MM.1S (cell line): ENCODE results near the gene GYPC.

Source experiments
- DNase-seq: peaks from one replicate; pipeline ENCODE4 v3.0.0-alpha.2; 2015
- H2AFZ ChIP-seq: fragments of 300-600 bp; sonication (generic); 2 replicates; pipeline ENCODE4 v1.6.0; 2016; ENCODE audit warnings: antibody characterized with exemption, low read length
- H3F3A ChIP-seq: fragments of 300-600 bp; sonication (generic); 2 replicates; pipeline ENCODE4 v1.6.1; 2016; ENCODE audit warnings: mild to moderate bottlenecking, antibody characterized with exemption, low read length, moderate library complexity, mixed read lengths; ENCODE audit not compliant: insufficient read depth
- H3K27ac ChIP-seq: fragments of 300-600 bp; sonication (generic); 2 replicates; pipeline ENCODE4 v1.5.1; 2016; ENCODE audit warnings: mild to moderate bottlenecking, low read length
- H3K27me3 ChIP-seq: fragments of 300-600 bp; sonication (generic); replicated peaks from 2 replicates; pipeline ENCODE4 v1.6.0; 2016; ENCODE audit warnings: low read length; ENCODE audit not compliant: insufficient read depth
- H3K36me3 ChIP-seq: fragments of 300-600 bp; sonication (generic); replicated peaks from 2 replicates; pipeline ENCODE4 v1.6.1; 2016; ENCODE audit warnings: mild to moderate bottlenecking, low read length, mixed read lengths; ENCODE audit not compliant: insufficient read depth
- H3K4me1 ChIP-seq: fragments of 300-600 bp; sonication (generic); 2 replicates; pipeline ENCODE4 v1.6.1; 2016; ENCODE audit warnings: low read length, mixed read lengths
- H3K4me2 ChIP-seq: fragments of 300-600 bp; sonication (generic); 2 replicates; pipeline ENCODE4 v1.6.0; 2016; ENCODE audit warnings: low read depth, low read length
- H3K4me3 ChIP-seq: fragments of 300-600 bp; sonication (generic); 2 replicates; pipeline ENCODE4 v1.5.1; 2016; ENCODE audit warnings: low read length, mixed read lengths
- H3K79me2 ChIP-seq: fragments of 300-600 bp; sonication (generic); 2 replicates; pipeline ENCODE4 v1.6.1; 2016; ENCODE audit warnings: mixed run types, low read length, mixed read lengths
- H3K9ac ChIP-seq: fragments of 300-600 bp; sonication (generic); 2 replicates; pipeline ENCODE4 v1.6.1; 2016; ENCODE audit warnings: low read length, mixed read lengths
- H3K9me2 ChIP-seq: fragments of 300-600 bp; sonication (generic); replicated peaks from 2 replicates; pipeline ENCODE4 v1.6.1; 2016; ENCODE audit warnings: mild to moderate bottlenecking, low read length, mixed read lengths; ENCODE audit not compliant: insufficient read depth
- H3K9me3 ChIP-seq: fragments of 300-600 bp; sonication (generic); replicated peaks from 2 replicates; pipeline ENCODE4 v1.6.1; 2016; ENCODE audit warnings: mild to moderate bottlenecking, low read length, mixed read lengths; ENCODE audit not compliant: insufficient read depth
- H4K20me1 ChIP-seq: fragments of 300-600 bp; sonication (generic); 2 replicates; pipeline ENCODE4 v1.6.1; 2016; ENCODE audit warnings: mild to moderate bottlenecking, low read length, moderate library complexity, mixed read lengths; ENCODE audit not compliant: insufficient read depth
- CTCF ChIP-seq: fragments of 300-600 bp; sonication (generic); IDR thresholded peaks from 2 replicates; pipeline ENCODE4 v1.5.1; 2016; ENCODE audit warnings: antibody characterized with exemption, low read length, mixed read lengths
- EZH2 ChIP-seq: fragments of 300-600 bp; sonication (generic); optimal IDR thresholded peaks from 2 replicates; pipeline ENCODE3; 2017; ENCODE audit warnings: low read depth, mild to moderate bottlenecking, antibody characterized with exemption, low read length, mixed read lengths
- EZH2phosphoT487 ChIP-seq: fragments of 300-600 bp; sonication (generic); IDR thresholded peaks from 2 replicates; pipeline ENCODE4 v1.6.1; 2018; ENCODE audit warnings: antibody characterized with exemption, low read length

Gene GYPC

GRCh38 chr2:126704434-126705160, 48.6 kb downstream of the GYPC start:
- Histone ChIP-seq H3K79me2 (no peaks in the 10 kb centered on the region), H3K9ac (no peak overlapping the region), H4K20me1 (no peaks in the 10 kb centered on the region), H3K27ac (no peak overlapping the region), H3K4me1 (no peaks in the 10 kb centered on the region), H3K4me3 (no peak overlapping the region), H2AFZ (no peak overlapping the region), H3F3A (no peaks in the 10 kb centered on the region), H3K9me3 (no peaks in the 10 kb centered on the region), H3K27me3 (no peaks in the 10 kb centered on the region), H3K4me2 (no peak overlapping the region), H3K36me3 (no peaks in the 10 kb centered on the region), H3K9me2 (no peaks in the 10 kb centered on the region)
- TF ChIP-seq EZH2 (no peak), EZH2phosphoT487 (no peak), CTCF (no peak)
- DNase-seq = no peak

DNA sequence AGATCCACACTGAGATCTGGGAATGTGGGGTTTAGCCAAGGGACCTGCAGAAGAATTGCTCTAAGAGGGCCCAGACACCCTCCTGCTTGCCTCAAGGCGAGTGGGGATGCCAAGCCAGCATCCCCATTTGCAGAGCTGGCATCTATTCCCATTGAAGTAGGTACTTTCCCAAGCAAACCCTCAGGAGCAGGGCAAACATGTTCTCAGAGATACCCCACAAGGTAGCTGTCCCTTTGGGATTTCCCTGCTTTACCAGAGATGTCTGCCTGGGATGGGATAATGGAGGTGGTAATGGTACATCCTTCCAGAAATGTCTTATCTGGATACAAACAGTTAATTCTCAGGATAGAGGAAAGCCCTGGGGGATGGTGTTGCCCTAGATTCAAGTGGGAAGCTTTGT, 51.2 kb downstream of the GYPC start:
- H3K36me3 ChIP-seq = no peaks in the 10 kb centered on the region
- no peak overlapping the region for H3K27ac ChIP-seq
- no peak overlapping the region for H3K4me3 ChIP-seq
- H3K4me1 ChIP-seq = no peaks in the 10 kb centered on the region
- no peak overlapping the region for H3K4me2 ChIP-seq
- TF ChIP-seq CTCF (no peak), EZH2phosphoT487 (no peak), EZH2 (no peak)
- no peaks in the 10 kb centered on the region for H3K79me2 ChIP-seq
- no peak overlapping the region for H2AFZ ChIP-seq
- no peaks in the 10 kb centered on the region for H3K9me3 ChIP-seq
- H4K20me1 ChIP-seq = no peaks in the 10 kb centered on the region
- no peaks in the 10 kb centered on the region for H3F3A ChIP-seq
- H3K27me3 ChIP-seq = no peaks in the 10 kb centered on the region
- H3K9me2 ChIP-seq = no peaks in the 10 kb centered on the region
- no peak for DNase-seq
- H3K9ac ChIP-seq = no peak overlapping the region

DNA sequence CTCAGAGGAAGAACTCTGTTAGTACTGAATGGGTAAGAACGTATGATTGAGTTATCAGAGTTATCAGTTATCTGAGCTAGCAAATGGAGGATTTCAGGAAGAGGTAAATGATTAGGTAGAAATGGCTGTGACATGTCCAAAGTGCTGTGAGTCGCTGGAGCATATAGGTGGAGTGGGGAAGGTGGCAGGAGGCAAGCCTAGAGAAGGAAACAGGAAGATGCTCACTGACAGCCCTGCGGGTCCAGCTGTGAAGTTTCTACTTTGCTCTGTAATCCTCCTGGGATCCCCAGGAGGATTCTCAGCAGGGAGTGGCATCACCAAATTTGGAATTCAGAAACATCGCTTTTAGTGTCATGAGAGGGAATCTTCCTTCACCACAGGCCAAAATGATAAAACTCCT, 52.0 kb downstream of the GYPC start:
- Histone ChIP-seq H3K4me3 (no peak overlapping the region), H4K20me1 (no peaks in the 10 kb centered on the region), H3K4me2 (no peak overlapping the region), H3K9ac (no peak overlapping the region), H3K79me2 (no peaks in the 10 kb centered on the region), H3K9me2 (no peaks in the 10 kb centered on the region), H3K27me3 (no peaks in the 10 kb centered on the region), H3F3A (no peaks in the 10 kb centered on the region), H3K27ac (no peak overlapping the region), H3K9me3 (no peaks in the 10 kb centered on the region), H3K36me3 (no peaks in the 10 kb centered on the region), H3K4me1 (no peaks in the 10 kb centered on the region), H2AFZ (no peak overlapping the region)
- DNase-seq = no peak
- TF ChIP-seq EZH2 = no peak
- TF ChIP-seq EZH2phosphoT487 = no peak
- no peak for TF ChIP-seq CTCF
